ENCODE measurements around the gene SYNPO2. TPM values are rescaled to one million over a fixed set of nuclear protein-coding genes. Genes with fewer than 3 reads are reported as not detected.
"Not testable (repeated sequence)": the region's sequence is repeated elsewhere in the genome, so short reads cannot be mapped to it uniquely, and the experiment has no call there.

Gene SYNPO2
- total RNA-seq, 2 experiments from 2014 or later = 0.13 to 0.18 TPM

DNA sequence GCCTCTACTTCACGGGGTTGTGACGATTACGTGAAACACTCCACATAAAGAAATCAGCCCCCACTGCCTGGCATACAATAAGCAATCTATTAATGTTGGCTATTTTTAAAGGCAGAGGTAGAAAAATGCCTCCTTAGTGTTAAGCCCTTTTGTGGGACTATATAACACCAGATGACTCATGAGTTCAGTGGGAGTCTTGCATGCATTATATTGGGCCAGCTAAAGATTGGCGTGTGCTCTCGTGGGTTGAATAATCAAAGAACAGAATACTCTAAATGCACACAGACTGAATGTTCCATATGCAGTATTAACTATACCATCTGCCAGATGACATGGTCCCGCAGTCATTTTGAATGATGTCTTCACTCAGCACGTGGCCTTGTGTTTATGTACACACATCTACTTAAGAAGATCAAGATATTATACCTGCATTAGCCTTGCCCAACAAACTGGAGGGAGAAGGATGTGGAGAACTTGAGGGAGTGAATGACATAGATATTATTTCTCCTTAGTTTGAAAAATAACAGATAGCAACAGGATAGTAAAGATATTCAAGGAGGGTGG is 162.0 kb downstream of the SYNPO2 start:
- intact Hi-C loops (cut with micrococcal nuclease) = no loop called here
- Mint-ChIP-seq H3K4me1 (ENCODE audit: low read depth) (no peaks in the 10 kb centered on the region), H3K4me3 (no peak overlapping the region), H3K27me3 (peaks cover 2% of the 10 kb centered on the region), H3K9me3 (no peaks in the 10 kb centered on the region), H3K27ac (no peak overlapping the region), H3K36me3 (ENCODE audit: low read depth) (no peaks in the 10 kb centered on the region)
- ChIA-PET CTCF (interaction anchor here (1.2 kb wide), 1 partner anchor 9 kb away, joined by 3 read pairs; no protein-coding TSS in a partner anchor), POLR2A (no interaction called here)
- no peak for ATAC-seq
- DNase-seq = no peak
- TF ChIP-seq, protein P1, sequence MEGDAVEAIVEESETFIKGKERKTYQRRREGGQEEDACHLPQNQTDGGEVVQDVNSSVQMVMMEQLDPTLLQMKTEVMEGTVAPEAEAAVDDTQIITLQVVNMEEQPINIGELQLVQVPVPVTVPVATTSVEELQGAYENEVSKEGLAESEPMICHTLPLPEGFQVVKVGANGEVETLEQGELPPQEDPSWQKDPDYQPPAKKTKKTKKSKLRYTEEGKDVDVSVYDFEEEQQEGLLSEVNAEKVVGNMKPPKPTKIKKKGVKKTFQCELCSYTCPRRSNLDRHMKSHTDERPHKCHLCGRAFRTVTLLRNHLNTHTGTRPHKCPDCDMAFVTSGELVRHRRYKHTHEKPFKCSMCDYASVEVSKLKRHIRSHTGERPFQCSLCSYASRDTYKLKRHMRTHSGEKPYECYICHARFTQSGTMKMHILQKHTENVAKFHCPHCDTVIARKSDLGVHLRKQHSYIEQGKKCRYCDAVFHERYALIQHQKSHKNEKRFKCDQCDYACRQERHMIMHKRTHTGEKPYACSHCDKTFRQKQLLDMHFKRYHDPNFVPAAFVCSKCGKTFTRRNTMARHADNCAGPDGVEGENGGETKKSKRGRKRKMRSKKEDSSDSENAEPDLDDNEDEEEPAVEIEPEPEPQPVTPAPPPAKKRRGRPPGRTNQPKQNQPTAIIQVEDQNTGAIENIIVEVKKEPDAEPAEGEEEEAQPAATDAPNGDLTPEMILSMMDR (IDR thresholded peaks at IDR 0.05) = no peak

DNA sequence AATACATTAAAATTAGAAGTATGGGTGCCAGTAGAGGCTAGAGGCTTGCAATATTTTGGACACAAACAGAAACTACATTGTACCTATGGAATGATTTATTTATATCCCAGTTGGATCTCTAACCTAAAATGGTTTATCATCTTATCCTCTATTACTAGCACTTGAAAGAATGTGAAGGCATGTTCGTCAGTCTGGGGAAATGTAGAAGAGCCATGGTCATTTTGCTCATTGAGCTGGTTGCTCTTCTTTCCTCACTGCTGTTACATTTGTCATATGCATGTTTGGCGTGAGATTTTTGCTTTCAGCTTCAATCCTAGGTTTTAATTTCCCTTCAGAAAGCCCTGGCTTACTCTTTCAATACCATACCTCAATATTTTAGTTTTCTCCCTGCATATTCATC is 164.6 kb downstream of the SYNPO2 start:
- DNase-seq (no peak), ATAC-seq (no peak)
- intact Hi-C loops (cut with micrococcal nuclease) = no loop called here
- H3K36me3 Mint-ChIP-seq (ENCODE audit: low read depth) = no peaks in the 10 kb centered on the region
- peaks cover 2% of the 10 kb centered on the region for H3K27me3 Mint-ChIP-seq
- ChIA-PET CTCF (interaction anchor here (2.1 kb wide), 1 partner anchor 11 kb away, joined by 7 read pairs; no protein-coding TSS in a partner anchor), POLR2A (no interaction called here)
- no peaks in the 10 kb centered on the region for H3K9me3 Mint-ChIP-seq
- H3K27ac Mint-ChIP-seq = no peak overlapping the region
- H3K4me1 Mint-ChIP-seq (ENCODE audit: low read depth) = no peaks in the 10 kb centered on the region
- no peak overlapping the region for H3K4me3 Mint-ChIP-seq
- TF ChIP-seq, protein P1 (IDR thresholded peaks at IDR 0.05) = no peak

DNA sequence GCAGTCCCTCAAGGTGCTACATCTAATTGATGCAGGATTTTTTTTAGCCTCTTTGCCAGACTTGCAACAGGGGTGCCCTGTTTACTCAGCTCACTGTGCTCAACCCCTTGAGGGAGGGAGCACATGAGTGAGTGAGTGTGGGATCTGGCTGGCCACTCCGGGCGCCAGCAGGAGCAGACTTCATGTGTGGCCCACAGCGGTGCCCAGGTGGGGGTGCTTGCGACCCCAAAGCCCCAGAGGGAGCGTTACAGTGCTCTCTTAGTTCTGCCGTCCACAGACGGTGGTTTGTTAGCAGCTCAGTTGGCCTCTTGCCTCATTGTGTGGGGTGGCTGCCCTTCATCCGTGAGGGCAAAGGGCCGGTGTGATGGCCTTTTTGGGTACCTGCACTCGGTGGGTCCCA is 165.3 kb downstream of the SYNPO2 start:
- no peak overlapping the region for H3K27ac Mint-ChIP-seq
- intact Hi-C loops (cut with micrococcal nuclease) = no loop called here
- TF ChIP-seq, protein P1 (IDR thresholded peaks at IDR 0.05) = no peak
- H3K4me1 Mint-ChIP-seq (ENCODE audit: low read depth) = no peaks in the 10 kb centered on the region
- no peaks in the 10 kb centered on the region for H3K9me3 Mint-ChIP-seq
- no peaks in the 10 kb centered on the region for H3K27me3 Mint-ChIP-seq
- POLR2A ChIA-PET = no interaction called here
- DNase-seq (no peak), ATAC-seq (no peak)
- no peaks in the 10 kb centered on the region for H3K36me3 Mint-ChIP-seq (ENCODE audit: low read depth)
- no peak overlapping the region for H3K4me3 Mint-ChIP-seq
- CTCF ChIA-PET = interaction anchor here (1.3 to 2.1 kb wide), 2 partner anchors 12 to 13 kb away, joined by 6 to 7 read pairs; no protein-coding TSS in a partner anchor

GRCh38 chr4:119057417-119057816 is 168.8 kb downstream of the SYNPO2 start:
- Mint-ChIP-seq H3K9me3 (no peaks in the 10 kb centered on the region), H3K36me3 (ENCODE audit: low read depth) (no peaks in the 10 kb centered on the region), H3K4me3 (no peak overlapping the region), H3K27ac (no peak overlapping the region), H3K27me3 (no peaks in the 10 kb centered on the region), H3K4me1 (ENCODE audit: low read depth) (no peaks in the 10 kb centered on the region)
- POLR2A ChIA-PET = no interaction called here
- TF ChIP-seq, protein P1 (IDR thresholded peaks at IDR 0.05) = no peak
- ATAC-seq (no peak), DNase-seq (no peak)
- intact Hi-C loops (cut with micrococcal nuclease) = no loop called here
- CTCF ChIA-PET = no interaction called here

DNA sequence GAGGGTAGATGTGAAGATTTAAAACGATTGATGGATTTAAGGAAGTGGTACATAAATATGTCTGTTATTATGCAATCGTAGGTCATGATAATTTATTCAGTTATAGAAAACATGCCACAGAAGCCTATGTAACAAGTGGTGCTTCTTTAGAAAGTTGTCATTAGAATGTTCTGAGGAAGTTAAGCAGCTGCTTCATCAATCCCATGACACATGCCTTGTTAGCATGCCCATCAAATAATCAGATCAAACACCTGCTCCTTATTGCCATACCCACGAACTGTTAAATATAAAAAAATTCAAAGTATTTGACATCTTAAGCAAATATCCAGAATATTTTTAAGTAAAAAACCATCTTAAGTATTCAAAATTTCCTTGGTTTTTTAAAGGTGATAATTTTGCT is 170.6 kb downstream of the SYNPO2 start:
- ATAC-seq (no peak), DNase-seq (no peak)
- TF ChIP-seq, protein P1 (IDR thresholded peaks at IDR 0.05) = no peak
- CTCF ChIA-PET = no interaction called here
- no peaks in the 10 kb centered on the region for H3K9me3 Mint-ChIP-seq
- intact Hi-C loops (cut with micrococcal nuclease) = no loop called here
- no peaks in the 10 kb centered on the region for H3K4me1 Mint-ChIP-seq (ENCODE audit: low read depth)
- H3K4me3 Mint-ChIP-seq = no peak overlapping the region
- H3K27me3 Mint-ChIP-seq = no peaks in the 10 kb centered on the region
- POLR2A ChIA-PET = no interaction called here
- H3K36me3 Mint-ChIP-seq (ENCODE audit: low read depth) = no peaks in the 10 kb centered on the region
- H3K27ac Mint-ChIP-seq = no peak overlapping the region

DNA sequence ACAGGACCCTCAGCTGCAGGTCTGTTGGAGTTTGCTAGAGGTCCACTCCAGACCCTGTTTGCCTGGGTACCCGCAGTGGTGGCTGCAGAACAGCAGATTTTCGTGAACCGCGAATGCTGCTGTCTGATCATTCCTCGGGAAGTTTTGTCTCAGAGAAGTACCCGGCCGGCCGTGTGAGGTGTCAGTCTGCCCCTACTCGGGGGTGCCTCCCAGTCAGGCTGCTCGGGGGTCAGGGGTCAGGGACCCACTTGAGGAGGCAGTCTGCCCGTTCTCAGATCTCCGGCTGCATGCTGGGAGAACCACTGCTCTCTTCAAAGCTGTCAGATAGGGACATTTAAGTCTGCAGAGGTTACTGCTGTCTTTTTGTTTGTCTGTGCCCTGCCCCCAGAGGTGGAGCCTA is 178.5 kb downstream of the SYNPO2 start:
- H3K4me1 Mint-ChIP-seq (ENCODE audit: low read depth); CTCF ChIA-PET; H3K36me3 Mint-ChIP-seq (ENCODE audit: low read depth); H3K9me3 Mint-ChIP-seq; H3K4me3 Mint-ChIP-seq; intact Hi-C loops (cut with micrococcal nuclease); H3K27me3 Mint-ChIP-seq; ATAC-seq; H3K27ac Mint-ChIP-seq; POLR2A ChIA-PET; DNase-seq: not testable (repeated sequence)

DNA sequence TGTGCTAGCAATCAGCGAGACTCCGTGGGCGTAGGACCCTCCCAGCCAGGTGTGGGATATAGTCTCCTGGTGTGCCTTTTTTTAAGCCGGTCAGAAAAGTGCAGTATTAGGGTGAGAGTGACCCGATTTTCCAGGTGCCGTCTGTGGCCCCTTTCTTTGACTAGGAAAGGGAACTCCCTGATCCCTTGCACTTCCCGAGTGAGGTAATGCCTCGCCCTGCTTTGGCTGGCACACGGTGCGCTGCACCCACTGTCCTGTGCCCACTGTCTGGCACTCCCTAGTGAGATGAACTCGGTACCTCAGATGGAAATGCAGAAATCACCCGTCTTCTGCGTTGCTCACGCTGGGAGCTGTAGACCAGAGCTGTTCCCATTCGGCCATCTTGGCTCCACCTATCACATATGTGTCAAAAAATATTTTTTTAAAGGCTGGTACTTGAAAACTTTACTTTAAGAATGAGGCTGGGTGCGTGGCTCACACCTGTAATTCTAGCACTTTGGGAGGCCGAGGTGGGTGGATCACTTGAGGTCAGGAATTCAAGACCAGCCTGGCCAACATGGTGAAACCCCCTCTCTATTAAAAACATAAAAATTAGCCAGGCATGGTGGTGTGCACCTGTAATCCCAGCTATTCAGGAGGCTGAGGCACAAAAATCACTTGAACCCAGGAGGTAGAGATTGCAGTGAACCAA is 179.2 kb downstream of the SYNPO2 start:
- intact Hi-C loops (cut with micrococcal nuclease); CTCF ChIA-PET: not testable (repeated sequence)

More for the DNA sequence above, 179.2 kb downstream of the SYNPO2 start:
- H3K4me1 Mint-ChIP-seq (ENCODE audit: low read depth); POLR2A ChIA-PET; DNase-seq; H3K4me3 Mint-ChIP-seq; H3K27ac Mint-ChIP-seq; ATAC-seq; H3K9me3 Mint-ChIP-seq; H3K36me3 Mint-ChIP-seq (ENCODE audit: low read depth); H3K27me3 Mint-ChIP-seq: not testable (repeated sequence)
